HG03064 (cell line): ENCODE results near the gene AIP.

Source experiments
- ATAC-seq: cut with Tn5 transposase; IDR thresholded peaks from one replicate; pipeline ENCODE4 v1.9.1; 2021; ENCODE audit warnings: low read depth; ENCODE audit not compliant: unreplicated experiment

The AIP gene

GRCh38 chr11:67523556-67524479 lies 41.0 kb downstream of the AIP start:
- no peak for ATAC-seq

DNA sequence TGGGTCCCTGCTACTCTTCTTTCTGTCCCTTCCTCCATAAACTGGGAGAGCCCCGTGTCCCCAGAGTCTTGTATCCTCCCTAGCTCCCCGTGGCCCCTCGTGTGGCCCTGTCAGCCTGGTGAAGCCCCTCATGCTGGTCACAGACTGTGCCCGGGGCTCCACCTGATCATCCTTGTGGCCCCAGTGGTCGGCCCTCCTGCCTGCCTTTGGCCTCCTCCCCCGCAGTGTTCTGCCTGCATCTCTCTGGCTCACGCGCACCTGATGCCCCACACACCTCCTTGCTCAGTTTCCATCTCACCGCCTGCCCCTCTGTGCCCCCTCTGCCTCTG lies 41.6 kb downstream of the AIP start:
- no peak for ATAC-seq

DNA sequence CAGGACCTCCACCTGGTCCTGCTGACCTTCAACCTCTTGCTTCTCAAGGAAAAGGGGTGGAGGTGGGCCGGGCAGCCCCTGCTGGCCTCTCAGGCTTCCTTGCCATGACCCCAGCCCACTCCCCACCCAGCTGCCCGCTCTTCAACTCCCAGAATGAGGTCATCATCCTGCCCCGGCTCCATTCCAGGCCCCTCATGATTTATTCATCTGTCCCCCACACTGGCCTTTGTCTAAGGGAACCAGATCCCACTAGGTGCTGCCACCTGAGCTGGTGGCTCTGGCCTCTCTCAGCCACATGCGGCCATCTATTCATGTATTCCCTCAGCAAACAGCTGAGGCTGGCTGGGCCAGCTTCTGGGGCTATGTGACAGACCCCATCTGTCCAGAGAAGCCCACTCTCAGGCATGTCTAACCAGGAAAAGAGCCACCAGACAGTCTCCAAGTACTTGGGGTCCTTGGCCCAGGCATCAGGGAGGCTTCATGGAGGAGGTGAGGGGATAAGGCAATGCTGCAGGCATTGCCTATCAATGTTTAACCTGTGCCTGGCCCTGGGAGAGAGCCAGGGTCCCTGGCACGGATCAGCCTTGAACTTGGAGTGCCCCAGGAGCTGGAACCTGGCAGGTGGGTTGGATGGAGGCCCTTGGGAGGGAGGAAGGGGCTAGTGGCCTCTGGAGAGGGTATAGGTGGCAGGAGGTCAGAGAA lies 42.6 kb downstream of the AIP start:
- no peak for ATAC-seq

DNA sequence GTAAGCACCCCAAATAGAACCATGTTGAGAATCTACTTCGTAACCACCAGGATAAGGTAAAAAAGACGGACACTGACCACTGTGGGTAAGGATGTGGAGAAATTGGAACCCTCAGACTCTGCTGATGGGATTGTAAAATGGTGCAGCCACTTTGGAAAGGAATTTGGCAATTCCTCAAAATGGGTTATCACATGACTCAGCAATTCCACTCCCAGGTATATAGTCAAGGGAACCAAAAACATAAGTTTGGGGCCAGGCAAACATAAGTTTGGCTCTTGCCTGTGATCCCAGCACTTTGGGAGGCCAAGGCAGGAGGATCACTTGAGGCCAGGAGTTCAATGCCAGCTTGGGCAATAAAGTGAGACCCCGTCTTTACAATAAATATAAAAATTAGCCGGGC lies 45.5 kb downstream of the AIP start:
- no peak for ATAC-seq

- ATAC-seq: no peak
These were observed 47.4 kb downstream of the AIP start for GRCh38 chr11:67530282-67530592.

GRCh38 chr11:67532889-67533288 lies 50.1 kb downstream of the AIP start:
- ATAC-seq: no peak

DNA sequence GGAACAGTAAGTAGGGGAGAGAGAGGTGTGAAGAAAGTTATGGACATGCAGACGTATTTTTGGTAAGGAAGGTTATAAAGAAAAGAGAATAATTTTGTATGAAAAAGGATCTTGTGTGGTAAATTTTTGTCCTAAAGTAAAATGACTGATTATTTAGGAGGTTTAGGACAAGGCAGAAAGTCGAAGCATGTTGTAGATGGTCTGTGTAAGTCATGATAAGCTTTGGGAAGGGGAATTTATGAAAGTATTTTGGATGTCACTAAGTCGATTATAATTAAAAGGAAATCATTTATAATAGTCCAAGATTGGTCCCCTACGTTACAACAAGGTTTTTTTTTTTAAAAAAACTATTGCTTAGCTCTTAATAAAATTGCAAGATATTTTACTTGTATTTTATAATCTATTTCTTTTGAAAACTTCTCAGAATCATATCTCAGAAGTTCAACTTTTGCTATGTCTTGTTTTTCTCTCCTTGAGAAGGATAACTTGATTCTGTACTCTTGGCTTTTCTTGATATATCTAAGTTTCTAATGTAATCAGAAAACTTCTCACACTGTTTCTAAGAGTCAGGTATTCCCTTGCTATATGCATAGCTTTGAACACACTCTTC lies 51.3 kb downstream of the AIP start:
- ATAC-seq: no peak

GRCh38 chr11:67535561-67535960 lies 52.7 kb downstream of the AIP start:
- no peak for ATAC-seq

DNA sequence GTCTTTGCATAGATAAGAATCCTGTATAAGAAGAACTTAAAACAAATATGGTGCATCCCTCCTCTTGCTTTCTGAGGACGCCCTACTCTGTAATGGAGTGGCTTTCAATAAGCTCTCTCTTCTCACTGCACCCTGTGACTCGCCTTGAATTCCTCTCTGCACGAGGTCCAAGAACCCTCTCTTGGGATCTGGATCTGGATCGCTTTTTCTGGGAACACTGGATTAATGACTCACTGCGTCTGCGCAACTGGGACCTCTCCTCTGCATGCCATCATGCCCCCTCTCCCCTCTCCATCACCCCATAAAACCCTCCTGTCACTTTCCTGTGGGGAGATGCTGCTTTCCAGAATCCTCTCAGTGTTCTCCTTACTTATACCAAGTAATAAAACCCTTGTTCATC lies 55.5 kb downstream of the AIP start:
- no peak for ATAC-seq

- ATAC-seq: no peak
These were observed 56.1 kb downstream of the AIP start for GRCh38 chr11:67538823-67539505.

GRCh38 chr11:67539550-67539949 lies 56.7 kb downstream of the AIP start:
- no peak for ATAC-seq
